Measurements from ENCODE around the gene EML6.

Gene EML6

DNA sequence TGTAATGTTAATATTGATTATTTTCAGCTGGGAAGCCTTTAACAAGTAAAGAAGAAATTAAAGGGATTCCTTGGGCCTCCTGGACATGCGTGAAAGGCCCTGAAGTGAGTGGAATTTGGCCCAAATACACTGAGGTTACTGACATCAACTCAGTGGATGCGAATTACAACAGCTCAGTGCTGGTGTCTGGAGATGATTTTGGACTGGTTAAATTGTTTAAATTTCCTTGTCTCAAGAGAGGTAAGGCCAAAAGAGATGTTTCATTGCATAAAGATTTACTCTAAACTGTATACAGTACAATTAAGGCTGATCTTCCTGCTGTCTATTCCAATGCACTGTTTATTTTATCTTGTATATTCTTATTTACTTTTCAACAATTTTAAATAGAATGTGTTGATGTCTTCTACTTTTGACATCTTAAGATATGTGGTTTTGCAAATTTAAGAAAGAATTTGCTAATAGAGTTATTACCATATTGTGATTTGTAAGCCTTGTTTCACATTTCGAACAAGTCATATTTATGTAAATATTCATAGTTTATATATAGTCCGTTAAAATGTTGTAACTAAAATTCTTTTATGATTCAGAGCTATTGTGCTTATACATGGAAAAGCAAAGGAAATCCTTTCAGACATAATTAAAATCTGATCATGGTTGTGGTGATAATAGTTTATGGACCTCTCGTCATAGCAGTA, 130.3 kb downstream of the EML6 start:
- TF ChIP-seq CTCF (conservative IDR thresholded peaks at IDR 0.05; ENCODE audit: low read length), result no peak
- TF ChIP-seq EZH2phosphoT487 (IDR thresholded peaks at IDR 0.05; ENCODE audit: borderline replicate concordance), result no peak
- H3K9me3 ChIP-seq (ENCODE audit: insufficient read depth, low read depth, low read length), result no peaks in the 10 kb centered on the region
- no peaks in the 10 kb centered on the region for H4K20me1 ChIP-seq (ENCODE audit: insufficient read depth, low read length, poor library complexity, severe bottlenecking)
- no peak overlapping the region for H3K4me3 ChIP-seq (ENCODE audit: low read length, poor library complexity, severe bottlenecking)
- no peaks in the 10 kb centered on the region for H3K36me3 ChIP-seq (ENCODE audit: insufficient read depth, low read length)
- H3K27me3 ChIP-seq (ENCODE audit: insufficient read depth, low read length, poor library complexity, severe bottlenecking), result no peaks in the 10 kb centered on the region
- H3K79me2 ChIP-seq (ENCODE audit: insufficient read depth, low read length), result no peaks in the 10 kb centered on the region
- H3K9me2 ChIP-seq (replicated peaks; ENCODE audit: low read depth, low read length), result no peaks in the 10 kb centered on the region
- H3K4me1 ChIP-seq (ENCODE audit: insufficient read depth, low read length, poor library complexity, severe bottlenecking), result no peaks in the 10 kb centered on the region
- no peak overlapping the region for H3K9ac ChIP-seq (ENCODE audit: low read depth, low read length, poor library complexity, severe bottlenecking)
- no peaks in the 10 kb centered on the region for H3F3A ChIP-seq (ENCODE audit: low read depth)
- no peak overlapping the region for H2AFZ ChIP-seq (ENCODE audit: low read length)
- H3K4me2 ChIP-seq (ENCODE audit: low read depth, low read length, poor library complexity, severe bottlenecking), result no peak overlapping the region

DNA sequence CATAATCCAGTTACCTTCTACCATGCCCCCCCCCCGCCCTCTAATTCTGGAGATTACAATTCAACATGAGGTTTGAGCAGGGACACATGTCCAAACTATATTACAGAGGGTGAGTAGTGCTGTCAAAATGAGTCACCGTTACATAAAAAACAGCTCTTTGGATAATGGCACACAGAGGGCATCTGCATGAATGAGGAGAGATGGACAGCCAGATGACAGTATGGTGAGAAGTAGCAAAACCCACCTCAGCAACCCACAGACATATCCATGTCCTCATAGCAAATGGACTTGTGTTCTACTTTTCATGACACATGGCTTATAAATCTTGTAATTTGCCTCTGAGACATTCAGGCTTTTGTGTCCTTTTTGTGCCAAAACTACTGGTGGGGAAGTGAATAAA, 132.0 kb downstream of the EML6 start:
- Histone ChIP-seq H3K27me3 (ENCODE audit: insufficient read depth, low read length, poor library complexity, severe bottlenecking) (no peaks in the 10 kb centered on the region), H3K9ac (ENCODE audit: low read depth, low read length, poor library complexity, severe bottlenecking) (no peak overlapping the region), H3K79me2 (ENCODE audit: insufficient read depth, low read length) (no peaks in the 10 kb centered on the region), H3K4me3 (ENCODE audit: low read length, poor library complexity, severe bottlenecking) (no peak overlapping the region), H3K9me2 (replicated peaks; ENCODE audit: low read depth, low read length) (no peaks in the 10 kb centered on the region), H4K20me1 (ENCODE audit: insufficient read depth, low read length, poor library complexity, severe bottlenecking) (no peaks in the 10 kb centered on the region), H3F3A (ENCODE audit: low read depth) (no peaks in the 10 kb centered on the region), H3K4me2 (ENCODE audit: low read depth, low read length, poor library complexity, severe bottlenecking) (no peak overlapping the region), H3K4me1 (ENCODE audit: insufficient read depth, low read length, poor library complexity, severe bottlenecking) (no peaks in the 10 kb centered on the region), H3K36me3 (ENCODE audit: insufficient read depth, low read length) (no peaks in the 10 kb centered on the region), H2AFZ (ENCODE audit: low read length) (no peak overlapping the region), H3K9me3 (ENCODE audit: insufficient read depth, low read depth, low read length) (no peaks in the 10 kb centered on the region)
- TF ChIP-seq CTCF (conservative IDR thresholded peaks at IDR 0.05; ENCODE audit: low read length) (no peak), EZH2phosphoT487 (IDR thresholded peaks at IDR 0.05; ENCODE audit: borderline replicate concordance) (no peak)

DNA sequence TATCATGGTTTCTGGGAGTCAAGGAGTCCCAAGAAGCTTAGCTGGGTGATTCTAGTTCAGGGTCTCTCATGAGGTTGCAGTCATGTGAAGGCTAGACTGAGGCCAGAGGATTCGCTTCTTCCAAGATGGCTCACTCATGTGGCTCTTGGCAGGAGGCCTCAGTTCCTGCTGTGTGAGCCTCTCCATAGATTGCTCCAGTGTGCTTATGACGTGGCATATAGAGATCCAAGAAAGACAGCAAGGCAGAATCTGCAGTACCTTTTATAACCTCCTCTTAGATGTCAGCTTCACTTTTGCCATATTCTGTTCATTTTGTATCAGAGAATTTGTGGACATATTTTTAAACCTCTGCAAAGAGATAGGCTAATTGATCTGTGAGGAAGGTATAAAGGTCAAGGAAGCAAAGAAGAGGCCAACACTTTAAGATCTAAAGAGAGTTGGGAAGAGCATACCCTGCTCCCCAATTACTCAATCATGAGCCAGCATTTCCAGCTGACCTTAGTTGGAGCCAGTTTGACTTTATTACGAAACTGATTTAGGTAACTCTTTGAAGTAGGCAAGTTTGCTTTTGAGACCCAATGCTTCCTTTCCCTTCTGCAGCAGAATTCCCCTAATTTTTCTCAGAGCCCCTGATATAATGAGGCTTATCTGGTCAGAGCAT, 134.7 kb downstream of the EML6 start:
- Histone ChIP-seq H3K9me3 (ENCODE audit: insufficient read depth, low read depth, low read length) (no peaks in the 10 kb centered on the region), H3K4me2 (ENCODE audit: low read depth, low read length, poor library complexity, severe bottlenecking) (no peak overlapping the region), H3K79me2 (ENCODE audit: insufficient read depth, low read length) (no peaks in the 10 kb centered on the region)

More for the DNA sequence above, 134.7 kb downstream of the EML6 start:
- H3F3A ChIP-seq (ENCODE audit: low read depth), result no peaks in the 10 kb centered on the region
- H2AFZ ChIP-seq (ENCODE audit: low read length), result no peak overlapping the region
- H3K36me3 ChIP-seq (ENCODE audit: insufficient read depth, low read length), result no peaks in the 10 kb centered on the region
- no peaks in the 10 kb centered on the region for H3K9me2 ChIP-seq (replicated peaks; ENCODE audit: low read depth, low read length)
- no peaks in the 10 kb centered on the region for H3K4me1 ChIP-seq (ENCODE audit: insufficient read depth, low read length, poor library complexity, severe bottlenecking)
- H3K27me3 ChIP-seq (ENCODE audit: insufficient read depth, low read length, poor library complexity, severe bottlenecking), result no peaks in the 10 kb centered on the region
- TF ChIP-seq EZH2phosphoT487 (IDR thresholded peaks at IDR 0.05; ENCODE audit: borderline replicate concordance) (no peak), CTCF (conservative IDR thresholded peaks at IDR 0.05; ENCODE audit: low read length) (no peak)
- no peak overlapping the region for H3K9ac ChIP-seq (ENCODE audit: low read depth, low read length, poor library complexity, severe bottlenecking)
- no peaks in the 10 kb centered on the region for H4K20me1 ChIP-seq (ENCODE audit: insufficient read depth, low read length, poor library complexity, severe bottlenecking)
- H3K4me3 ChIP-seq (ENCODE audit: low read length, poor library complexity, severe bottlenecking), result no peak overlapping the region
